Measurements from ENCODE around the gene METTL2B. TPM values are rescaled to one million over a fixed set of nuclear protein-coding genes. Genes with fewer than 3 reads are reported as not detected.
"Not testable (repeated sequence)": the region's sequence is repeated elsewhere in the genome, so short reads cannot be mapped to it uniquely, and the experiment has no call there.

Gene METTL2B
- total RNA-seq, 5 donors from 2014 or later (not counting 1 experiment from before 2014, with no cell fraction given): 17.7 to 29.9 (median 26.1) TPM

DNA sequence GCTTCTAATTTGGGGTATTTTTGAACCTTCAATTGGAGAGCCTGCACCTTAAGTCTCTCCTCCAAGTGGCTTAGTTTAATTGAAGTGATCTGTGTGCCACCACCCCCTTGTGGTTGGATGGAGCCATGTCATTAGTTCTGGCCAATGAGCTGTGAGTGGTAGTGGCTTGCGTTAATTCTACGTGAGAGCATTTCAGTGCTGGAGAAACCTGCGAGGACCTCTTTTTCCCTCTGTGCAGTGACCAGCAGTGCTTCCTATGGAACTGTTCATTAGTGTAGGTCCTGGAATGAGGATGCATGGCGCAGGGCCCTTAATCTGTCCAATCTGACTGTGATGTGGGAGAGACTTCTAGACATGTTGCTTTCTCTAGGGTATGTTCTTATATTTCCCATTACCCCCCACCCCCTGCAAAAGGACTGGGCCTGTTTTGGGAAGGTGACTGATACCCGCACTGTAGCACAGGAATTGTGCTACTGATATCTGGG, 17.1 kb upstream of the METTL2B start:
- DNase-seq: peak; percentile 32 to 86 (median 64)
- no peaks in the 10 kb centered on the region for H3K9me3 Mint-ChIP-seq
- no peak overlapping the region for H3K4me3 Mint-ChIP-seq
- no peak overlapping the region for H3K27ac Mint-ChIP-seq
- no peaks in the 10 kb centered on the region for H3K9me3 ChIP-seq
- H3K36me3 Mint-ChIP-seq: no peaks in the 10 kb centered on the region
- WGBS (ENCODE audit: insufficient coverage): 58% methylated on average over 2 of the region's 5 CpGs
- peaks cover 0 to 6% of the 10 kb centered on the region in 2 experiments for H3K27me3 ChIP-seq (replicated peaks in 1 of 2; ENCODE audit: control insufficient read depth in 2 of 2, extremely low read depth in 1 of 2, insufficient read depth in 2 of 2, low read length in 1 of 2)
- H3K4me1 Mint-ChIP-seq: peaks cover 19 to 37% (median 28%) of the 10 kb centered on the region in 3 donors
- H3K27me3 Mint-ChIP-seq: no peaks in the 10 kb centered on the region
- H3K36me3 ChIP-seq (ENCODE audit: control insufficient read depth in 2 of 2, extremely low read depth in 1 of 2, insufficient read depth in 1 of 2, low read length in 1 of 2): no peaks in the 10 kb centered on the region
- H3K4me3 ChIP-seq (ENCODE audit: control insufficient read depth in 1 of 2, extremely low read depth in 1 of 2, low read length in 1 of 2): no peak overlapping the region
- ChIA-PET CTCF (interaction anchor here (0.8 to 4.2 kb wide), 18 partner anchors 15 to 875 kb away, joined by 3 to 246 read pairs (median 5); no protein-coding TSS in a partner anchor), POLR2A (interaction anchor here (0.5 to 1.0 kb wide), 5 partner anchors 19 to 1160 kb away, joined by 3 to 4 read pairs (median 4); no protein-coding TSS in a partner anchor)
- H3K4me1 ChIP-seq (ENCODE audit: control insufficient read depth in 1 of 2, extremely low read depth in 1 of 2, insufficient read depth in 2 of 2, low read length in 2 of 2): peaks cover 4 to 21% of the 10 kb centered on the region in 2 experiments
- ATAC-seq (replicated peaks in 1 of 4): peak; percentile 51 to 63 (median 54)
- H3K27ac ChIP-seq (ENCODE audit: low read length): no peak overlapping the region

DNA sequence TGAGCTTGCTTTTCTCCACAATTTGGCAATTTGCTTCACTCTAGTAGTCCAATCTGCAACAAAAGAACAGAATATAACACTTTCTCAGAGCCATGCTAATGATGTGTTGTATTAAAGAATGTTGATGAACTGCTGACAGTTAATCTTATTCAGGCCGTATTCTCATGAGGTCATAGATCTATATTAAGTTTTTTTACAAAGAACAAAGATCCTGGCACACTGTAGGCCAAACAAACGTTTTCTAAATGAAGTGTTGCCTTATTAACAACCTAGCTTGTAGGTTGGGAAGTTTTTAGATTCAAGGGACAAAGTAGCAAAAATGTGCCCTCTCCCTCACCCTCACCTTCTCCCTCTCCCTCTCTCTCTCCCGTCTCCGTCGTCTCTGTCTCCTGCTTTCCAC, 14.1 kb upstream of the METTL2B start:
- Mint-ChIP-seq H3K9me3 (no peaks in the 10 kb centered on the region), H3K4me1 (peaks cover 11 to 18% (median 12%) of the 10 kb centered on the region in 3 donors), H3K4me3 (no peak overlapping the region), H3K27ac (no peak overlapping the region), H3K27me3 (no peaks in the 10 kb centered on the region), H3K36me3 (peaks cover 3% of the 10 kb centered on the region)
- ChIA-PET POLR2A (no interaction called here), CTCF (interaction anchor here (1.1 to 4.2 kb wide), 3 partner anchors 12 to 36 kb away, joined by 3 to 107 read pairs (median 4); no protein-coding TSS in a partner anchor)
- Histone ChIP-seq H3K4me3 (ENCODE audit: control insufficient read depth in 1 of 2, extremely low read depth in 1 of 2, low read length in 1 of 2) (no peak overlapping the region), H3K27me3 (replicated peaks in 1 of 2; ENCODE audit: control insufficient read depth in 2 of 2, extremely low read depth in 1 of 2, insufficient read depth in 2 of 2, low read length in 1 of 2) (no peaks in the 10 kb centered on the region), H3K36me3 (ENCODE audit: control insufficient read depth in 2 of 2, extremely low read depth in 1 of 2, insufficient read depth in 1 of 2, low read length in 1 of 2) (no peaks in the 10 kb centered on the region), H3K9me3 (no peaks in the 10 kb centered on the region), H3K4me1 (ENCODE audit: control insufficient read depth in 1 of 2, extremely low read depth in 1 of 2, insufficient read depth in 2 of 2, low read length in 2 of 2) (peaks cover 0 to 7% of the 10 kb centered on the region in 2 experiments), H3K27ac (ENCODE audit: low read length) (no peak overlapping the region)
- WGBS (ENCODE audit: insufficient coverage): no CpG with 5 or more reads among the region's 5 CpGs
- ATAC-seq (replicated peaks in 1 of 4) (no peak), DNase-seq (no peak)

DNA sequence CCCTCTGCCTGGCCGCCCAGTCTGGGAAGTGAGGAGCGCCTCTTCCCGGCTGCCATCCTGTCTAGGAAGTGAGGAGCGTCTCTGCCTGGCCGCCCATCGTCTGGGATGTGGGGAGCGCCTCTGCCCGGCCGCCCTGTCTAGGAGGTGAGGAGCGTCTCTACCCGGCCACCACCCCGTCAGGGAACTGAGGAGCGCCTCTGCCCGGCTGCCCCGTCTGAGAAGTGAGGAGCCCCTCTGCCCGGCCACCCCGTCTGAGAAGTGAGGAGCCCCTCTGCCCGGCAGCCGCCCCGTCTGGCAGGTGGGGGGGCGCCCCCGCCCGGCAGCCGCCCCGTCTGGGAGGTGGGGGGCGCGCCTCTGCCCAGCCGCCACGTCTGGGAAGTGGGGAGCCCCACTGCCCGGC, 13.2 kb upstream of the METTL2B start:
- H3K4me3 Mint-ChIP-seq; H3K9me3 Mint-ChIP-seq; H3K27ac Mint-ChIP-seq; H3K9me3 ChIP-seq; DNase-seq; H3K27me3 Mint-ChIP-seq; H3K36me3 ChIP-seq (ENCODE audit: control insufficient read depth in 2 of 2, extremely low read depth in 1 of 2, insufficient read depth in 1 of 2, low read length in 1 of 2); CTCF ChIA-PET; H3K4me1 ChIP-seq (ENCODE audit: control insufficient read depth in 1 of 2, extremely low read depth in 1 of 2, insufficient read depth in 2 of 2, low read length in 2 of 2); POLR2A ChIA-PET; H3K36me3 Mint-ChIP-seq; H3K4me3 ChIP-seq (ENCODE audit: control insufficient read depth in 1 of 2, extremely low read depth in 1 of 2, low read length in 1 of 2); ATAC-seq (replicated peaks in 1 of 4); H3K27me3 ChIP-seq (replicated peaks in 1 of 2; ENCODE audit: control insufficient read depth in 2 of 2, extremely low read depth in 1 of 2, insufficient read depth in 2 of 2, low read length in 1 of 2); H3K27ac ChIP-seq (ENCODE audit: low read length): not testable (repeated sequence)
- peaks cover 11 to 13% (median 12%) of the 10 kb centered on the region in 3 donors for H3K4me1 Mint-ChIP-seq
- 98% methylated on average over 20 of the region's 30 CpGs for WGBS (ENCODE audit: insufficient coverage)

DNA sequence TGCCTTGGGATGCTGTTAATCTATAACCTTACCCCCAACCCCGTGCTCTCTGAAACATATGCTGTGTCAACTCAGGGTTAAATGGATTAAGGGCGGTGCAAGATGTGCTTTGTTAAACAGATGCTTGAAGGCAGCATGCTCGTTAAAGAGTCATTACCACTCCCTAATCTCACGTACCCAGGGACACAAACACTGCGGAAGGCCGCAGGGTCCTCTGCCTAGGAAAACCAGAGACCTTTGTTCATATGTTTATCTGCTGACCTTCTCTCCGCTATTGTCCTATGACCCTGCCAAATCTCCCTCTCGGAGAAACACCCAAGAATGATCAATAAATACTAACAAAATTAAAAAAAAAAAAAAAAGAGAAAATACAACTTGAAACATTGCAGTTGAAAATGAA, 12.6 kb upstream of the METTL2B start:
- POLR2A ChIA-PET; ATAC-seq (replicated peaks in 1 of 4); H3K9me3 ChIP-seq; H3K9me3 Mint-ChIP-seq; H3K27ac Mint-ChIP-seq; H3K4me1 Mint-ChIP-seq; H3K4me1 ChIP-seq (ENCODE audit: control insufficient read depth in 1 of 2, extremely low read depth in 1 of 2, insufficient read depth in 2 of 2, low read length in 2 of 2); CTCF ChIA-PET; H3K27me3 ChIP-seq (replicated peaks in 1 of 2; ENCODE audit: control insufficient read depth in 2 of 2, extremely low read depth in 1 of 2, insufficient read depth in 2 of 2, low read length in 1 of 2); H3K27me3 Mint-ChIP-seq; DNase-seq; H3K36me3 Mint-ChIP-seq; H3K4me3 ChIP-seq (ENCODE audit: control insufficient read depth in 1 of 2, extremely low read depth in 1 of 2, low read length in 1 of 2); H3K36me3 ChIP-seq (ENCODE audit: control insufficient read depth in 2 of 2, extremely low read depth in 1 of 2, insufficient read depth in 1 of 2, low read length in 1 of 2); H3K27ac ChIP-seq (ENCODE audit: low read length); H3K4me3 Mint-ChIP-seq: not testable (repeated sequence)
- 100% methylated on average over 3 of the region's 8 CpGs for WGBS (ENCODE audit: insufficient coverage)

DNA sequence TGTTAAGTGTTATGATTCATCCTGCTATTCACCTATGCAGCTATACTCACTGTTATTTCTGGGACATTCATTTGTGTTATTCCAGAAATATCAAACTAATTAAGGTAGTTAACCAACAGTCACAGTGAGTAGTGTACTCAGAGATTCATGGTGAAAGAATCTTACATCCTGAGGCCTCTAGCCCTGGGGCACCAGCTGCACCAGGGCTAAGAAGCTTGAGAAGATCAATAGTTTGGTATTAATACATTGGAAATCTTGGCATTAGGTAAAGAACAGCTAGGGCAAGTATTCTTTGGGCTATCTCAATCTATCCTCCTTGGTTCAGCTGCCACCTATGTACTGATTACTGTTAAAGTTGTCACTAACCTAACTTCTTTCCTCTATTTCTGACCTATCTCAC, 9.7 kb upstream of the METTL2B start:
- H3K27me3 Mint-ChIP-seq; H3K36me3 Mint-ChIP-seq; ATAC-seq (replicated peaks in 1 of 4); H3K4me1 ChIP-seq (ENCODE audit: control insufficient read depth in 1 of 2, extremely low read depth in 1 of 2, insufficient read depth in 2 of 2, low read length in 2 of 2); H3K36me3 ChIP-seq (ENCODE audit: control insufficient read depth in 2 of 2, extremely low read depth in 1 of 2, insufficient read depth in 1 of 2, low read length in 1 of 2); H3K27ac Mint-ChIP-seq; H3K9me3 ChIP-seq; CTCF ChIA-PET; H3K4me1 Mint-ChIP-seq; H3K27me3 ChIP-seq (replicated peaks in 1 of 2; ENCODE audit: control insufficient read depth in 2 of 2, extremely low read depth in 1 of 2, insufficient read depth in 2 of 2, low read length in 1 of 2); DNase-seq; H3K4me3 ChIP-seq (ENCODE audit: control insufficient read depth in 1 of 2, extremely low read depth in 1 of 2, low read length in 1 of 2); H3K4me3 Mint-ChIP-seq; H3K9me3 Mint-ChIP-seq; H3K27ac ChIP-seq (ENCODE audit: low read length); POLR2A ChIA-PET: not testable (repeated sequence)

DNA sequence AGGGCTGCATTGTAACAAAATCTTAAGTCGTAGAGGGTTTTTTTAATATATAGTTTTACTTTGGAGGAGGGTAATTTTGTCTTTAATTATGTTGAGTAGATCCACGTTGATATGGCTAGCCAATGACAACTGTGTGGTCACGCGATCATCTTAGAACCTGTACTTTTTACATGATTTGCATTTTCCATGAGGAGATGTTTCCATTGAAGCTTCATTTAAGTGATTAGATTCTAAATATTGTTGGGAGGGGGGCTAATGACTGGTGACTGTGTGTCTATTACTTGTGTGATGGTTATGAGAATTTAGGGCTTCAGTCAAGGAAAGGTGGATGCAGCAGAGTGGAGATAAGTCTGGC, 765 bp downstream of the METTL2B start:
- H3K9me3 ChIP-seq; H3K36me3 Mint-ChIP-seq; ATAC-seq (replicated peaks in 1 of 4); POLR2A ChIA-PET; H3K27me3 Mint-ChIP-seq; H3K9me3 Mint-ChIP-seq; H3K27me3 ChIP-seq (replicated peaks in 1 of 2; ENCODE audit: control insufficient read depth in 2 of 2, extremely low read depth in 1 of 2, insufficient read depth in 2 of 2, low read length in 1 of 2); DNase-seq: not testable (repeated sequence)
- CTCF ChIA-PET: interaction anchor here (0.5 to 0.6 kb wide), 2 partner anchors 278 to 1150 kb away, joined by 3 to 6 read pairs; no protein-coding TSS in a partner anchor
- H3K4me3 ChIP-seq (ENCODE audit: control insufficient read depth in 1 of 2, extremely low read depth in 1 of 2, low read length in 1 of 2): peak overlapping the region; percentile 72 to 78
- 0% methylated on average over 2 of the region's 4 CpGs for WGBS (ENCODE audit: insufficient coverage)
- peaks cover 0 to 13% of the 10 kb centered on the region in 2 donors for H3K36me3 ChIP-seq (ENCODE audit: control insufficient read depth in 2 of 2, extremely low read depth in 1 of 2, insufficient read depth in 1 of 2, low read length in 1 of 2)
- peak overlapping the region; percentile 81 for H3K27ac ChIP-seq (ENCODE audit: low read length)
- Mint-ChIP-seq H3K4me3 (peak overlapping the region; percentile 96 to 99 (median 97)), H3K27ac (peak overlapping the region; percentile 94 to 96), H3K4me1 (peaks cover 23 to 30% (median 29%) of the 10 kb centered on the region in 3 donors)
- H3K4me1 ChIP-seq (ENCODE audit: control insufficient read depth in 1 of 2, extremely low read depth in 1 of 2, insufficient read depth in 2 of 2, low read length in 2 of 2): peaks cover 8 to 11% of the 10 kb centered on the region in 2 experiments
